Mammary epithelial cell (primary cell): ENCODE results near the gene CYTH3.

ENCODE experiments used
- EZH2 ChIP-seq: IDR thresholded peaks from 2 replicates; pipeline ENCODE4 v1.6.1; 2012; ENCODE audit warnings: low read length, inconsistent platforms, borderline replicate concordance
- TF ChIP-seq, protein P1 (sequence below), 2 donors: IDR thresholded peaks in 1 of 2; conservative IDR thresholded peaks in 1 of 2; 2 replicates each; pipeline ENCODE4 v1.5.1; 2011 to 2012; ENCODE audit warnings: inconsistent platforms in 2 of 2, low read length in 2 of 2, mild to moderate bottlenecking in 2 of 2, control low read depth in 1 of 2, low read depth in 1 of 2; ENCODE audit not compliant: insufficient read depth in 1 of 2; ENCODE audit errors: extremely low read depth in 1 of 2

GRCh38 chr7:6117533-6117932 is 154.9 kb downstream of the CYTH3 start:
- TF ChIP-seq, protein P1, sequence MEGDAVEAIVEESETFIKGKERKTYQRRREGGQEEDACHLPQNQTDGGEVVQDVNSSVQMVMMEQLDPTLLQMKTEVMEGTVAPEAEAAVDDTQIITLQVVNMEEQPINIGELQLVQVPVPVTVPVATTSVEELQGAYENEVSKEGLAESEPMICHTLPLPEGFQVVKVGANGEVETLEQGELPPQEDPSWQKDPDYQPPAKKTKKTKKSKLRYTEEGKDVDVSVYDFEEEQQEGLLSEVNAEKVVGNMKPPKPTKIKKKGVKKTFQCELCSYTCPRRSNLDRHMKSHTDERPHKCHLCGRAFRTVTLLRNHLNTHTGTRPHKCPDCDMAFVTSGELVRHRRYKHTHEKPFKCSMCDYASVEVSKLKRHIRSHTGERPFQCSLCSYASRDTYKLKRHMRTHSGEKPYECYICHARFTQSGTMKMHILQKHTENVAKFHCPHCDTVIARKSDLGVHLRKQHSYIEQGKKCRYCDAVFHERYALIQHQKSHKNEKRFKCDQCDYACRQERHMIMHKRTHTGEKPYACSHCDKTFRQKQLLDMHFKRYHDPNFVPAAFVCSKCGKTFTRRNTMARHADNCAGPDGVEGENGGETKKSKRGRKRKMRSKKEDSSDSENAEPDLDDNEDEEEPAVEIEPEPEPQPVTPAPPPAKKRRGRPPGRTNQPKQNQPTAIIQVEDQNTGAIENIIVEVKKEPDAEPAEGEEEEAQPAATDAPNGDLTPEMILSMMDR (conservative IDR thresholded peaks at IDR 0.05 in 1 of 2, IDR thresholded peaks at IDR 0.05 in 1 of 2; ENCODE audit: extremely low read depth in 1 of 2, insufficient read depth in 1 of 2, low read depth in 1 of 2, low read length in 2 of 2): no peak
- no peak for TF ChIP-seq EZH2
